Omental fat pad (tissue), 4 donors: Measurements from ENCODE around the gene LRP1. TPM values are rescaled to one million over a fixed set of nuclear protein-coding genes. Genes with fewer than 3 reads are reported as not detected.

Experiments
- ATAC-seq: fragments of 150-250 bp; one replicate; pipeline ENCODE4 v1.9.1; 2016; ENCODE audit warnings: mild to moderate bottlenecking, moderate library complexity; ENCODE audit not compliant: low FRiP score
- DNase-seq: peaks from one replicate; pipeline ENCODE4 v3.0.0-alpha.2; 2019; ENCODE audit warnings: low spot score
- CTCF ChIP-seq, 3 donors: fragments of 450-650 bp; IDR thresholded peaks; one replicate each; pipeline ENCODE4 v1.5.1; 2016 to 2017; ENCODE audit warnings: antibody characterized with exemption in 3 of 3, mild to moderate bottlenecking in 3 of 3, moderate library complexity in 2 of 3
- total RNA-seq, 4 donors: library from RNA; depleted of rRNA; stranded (reverse); fragments of >200 nt; gene quantifications; one replicate each; pipeline ENCODE4 v1.1.0, GENCODE V29; 2016

The LRP1 gene
- total RNA-seq, 4 donors from 2014 or later = 312 to 592 (median 571) TPM

GRCh38 chr12:57095440-57095839 is 32.8 kb upstream of the LRP1 start:
- no peak for ATAC-seq
- DNase-seq = no peak
- no peak for TF ChIP-seq CTCF (IDR thresholded peaks at IDR 0.05)

- TF ChIP-seq CTCF (IDR thresholded peaks at IDR 0.05) = no peak
- no peak for ATAC-seq
- DNase-seq = no peak
Observed at GRCh38 chr12:57096099-57096572, 32.1 kb upstream of the LRP1 start.

GRCh38 chr12:57096748-57097553 is 31.3 kb upstream of the LRP1 start:
- ATAC-seq (no peak), DNase-seq (no peak)
- no peak for TF ChIP-seq CTCF (IDR thresholded peaks at IDR 0.05)

GRCh38 chr12:57097554-57097835 is 30.8 kb upstream of the LRP1 start:
- no peak for TF ChIP-seq CTCF (IDR thresholded peaks at IDR 0.05)
- DNase-seq (no peak), ATAC-seq (no peak)

- DNase-seq = no peak
- TF ChIP-seq CTCF (IDR thresholded peaks at IDR 0.05) = no peak
- no peak for ATAC-seq
Observed at GRCh38 chr12:57098546-57098945, 29.7 kb upstream of the LRP1 start.

GRCh38 chr12:57099047-57099714 is 29.1 kb upstream of the LRP1 start:
- DNase-seq = no peak
- ATAC-seq = no peak
- TF ChIP-seq CTCF (IDR thresholded peaks at IDR 0.05) = no peak

GRCh38 chr12:57099766-57100165 is 28.5 kb upstream of the LRP1 start:
- DNase-seq (no peak), ATAC-seq (no peak)
- TF ChIP-seq CTCF (IDR thresholded peaks at IDR 0.05) = no peak
